AG04449 (cell line): ENCODE data around the gene HPSE2.

Experiments used
- CTCF ChIA-PET: fragments of 350-600 bp; formaldehyde crosslinking; extraction: SDS; loops from one replicate; lab custom pipeline; 2021; ENCODE audit warnings: antibody characterized with exemption; lab: Yijun Ruan, JAX
- POLR2A ChIA-PET: fragments of 400-600, 350-600 bp; formaldehyde crosslinking; extraction: SDS; loops from one replicate; lab custom pipeline; 2020; ENCODE audit warnings: antibody characterized with exemption, inconsistent platforms; lab: Yijun Ruan, JAX
- DNase-seq: peaks from one replicate; pipeline ENCODE4 v3.0.0-alpha.2; 2010; ENCODE audit warnings: low read depth, low spot score
- H3K4me3 ChIP-seq: 2 replicates; pipeline ENCODE4 v1.5.1; 2011; ENCODE audit warnings: low read depth, mild to moderate bottlenecking, control low read depth, low read length
- TF ChIP-seq, protein P1 (sequence below): IDR thresholded peaks from one replicate; pipeline ENCODE4 v1.5.1; 2011; ENCODE audit warnings: mild to moderate bottlenecking, moderate library complexity, low read length, control low read depth, inconsistent platforms; ENCODE audit not compliant: insufficient read depth; ENCODE audit errors: missing control alignments

Gene HPSE2

GRCh38 chr10:98971464-98971863 is 264.2 kb downstream of the HPSE2 start:
- POLR2A ChIA-PET: no interaction called here
- CTCF ChIA-PET: no interaction called here
- TF ChIP-seq, protein P1, sequence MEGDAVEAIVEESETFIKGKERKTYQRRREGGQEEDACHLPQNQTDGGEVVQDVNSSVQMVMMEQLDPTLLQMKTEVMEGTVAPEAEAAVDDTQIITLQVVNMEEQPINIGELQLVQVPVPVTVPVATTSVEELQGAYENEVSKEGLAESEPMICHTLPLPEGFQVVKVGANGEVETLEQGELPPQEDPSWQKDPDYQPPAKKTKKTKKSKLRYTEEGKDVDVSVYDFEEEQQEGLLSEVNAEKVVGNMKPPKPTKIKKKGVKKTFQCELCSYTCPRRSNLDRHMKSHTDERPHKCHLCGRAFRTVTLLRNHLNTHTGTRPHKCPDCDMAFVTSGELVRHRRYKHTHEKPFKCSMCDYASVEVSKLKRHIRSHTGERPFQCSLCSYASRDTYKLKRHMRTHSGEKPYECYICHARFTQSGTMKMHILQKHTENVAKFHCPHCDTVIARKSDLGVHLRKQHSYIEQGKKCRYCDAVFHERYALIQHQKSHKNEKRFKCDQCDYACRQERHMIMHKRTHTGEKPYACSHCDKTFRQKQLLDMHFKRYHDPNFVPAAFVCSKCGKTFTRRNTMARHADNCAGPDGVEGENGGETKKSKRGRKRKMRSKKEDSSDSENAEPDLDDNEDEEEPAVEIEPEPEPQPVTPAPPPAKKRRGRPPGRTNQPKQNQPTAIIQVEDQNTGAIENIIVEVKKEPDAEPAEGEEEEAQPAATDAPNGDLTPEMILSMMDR: no peak
- no peak overlapping the region for H3K4me3 ChIP-seq
- no peak for DNase-seq

- ChIA-PET POLR2A (no interaction called here), CTCF (no interaction called here)
- no peak overlapping the region for H3K4me3 ChIP-seq
- DNase-seq: no peak
- TF ChIP-seq, protein P1: no peak
Measured at GRCh38 chr10:98967601-98968000, 268.1 kb downstream of the HPSE2 start.

GRCh38 chr10:98963608-98964007 is 272.0 kb downstream of the HPSE2 start:
- TF ChIP-seq, protein P1: no peak
- CTCF ChIA-PET: no interaction called here
- POLR2A ChIA-PET: no interaction called here
- no peak for DNase-seq
- H3K4me3 ChIP-seq: no peak overlapping the region

DNA sequence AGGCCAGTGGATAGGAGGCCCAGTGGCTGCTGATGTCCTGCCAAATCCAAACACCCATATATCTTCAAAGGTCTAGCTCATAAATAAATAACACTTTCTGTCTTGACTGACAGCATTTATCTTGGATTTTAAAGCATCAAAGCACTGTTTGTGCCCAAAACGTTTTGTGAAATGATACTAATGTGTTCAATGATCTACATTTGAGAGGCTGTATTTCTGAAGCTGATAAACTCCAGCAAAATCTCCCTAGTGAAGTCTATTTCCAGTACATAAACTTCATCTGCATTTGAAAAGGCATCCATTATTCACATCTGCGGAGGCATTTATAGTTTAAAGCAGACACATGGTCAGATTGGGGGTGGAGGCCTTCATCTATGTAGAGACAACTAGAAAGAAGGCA is 276.3 kb downstream of the HPSE2 start:
- ChIA-PET POLR2A (no interaction called here), CTCF (no interaction called here)
- DNase-seq: no peak
- H3K4me3 ChIP-seq: no peak overlapping the region
- TF ChIP-seq, protein P1: no peak

DNA sequence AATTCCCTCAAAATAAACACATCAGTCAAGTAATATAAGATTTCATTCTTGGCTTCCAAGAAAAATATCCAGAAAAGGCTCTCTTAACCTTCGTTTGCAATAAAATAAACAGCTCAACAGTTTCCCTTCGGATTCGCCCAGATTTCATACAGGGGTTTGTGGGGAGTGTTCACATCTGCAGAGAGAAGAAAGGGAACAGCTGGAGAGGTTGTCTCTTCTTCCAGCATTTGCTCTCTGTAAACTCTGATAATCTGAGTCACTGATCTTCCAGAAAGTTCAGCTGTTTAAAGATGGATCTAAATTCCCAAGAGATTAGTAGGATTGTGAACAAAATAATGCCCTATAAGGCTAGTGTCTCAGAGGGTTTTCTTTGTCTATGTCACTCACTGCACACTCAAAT is 277.9 kb downstream of the HPSE2 start:
- DNase-seq: no peak
- POLR2A ChIA-PET: no interaction called here
- TF ChIP-seq, protein P1: no peak
- H3K4me3 ChIP-seq: no peak overlapping the region
- CTCF ChIA-PET: no interaction called here

DNA sequence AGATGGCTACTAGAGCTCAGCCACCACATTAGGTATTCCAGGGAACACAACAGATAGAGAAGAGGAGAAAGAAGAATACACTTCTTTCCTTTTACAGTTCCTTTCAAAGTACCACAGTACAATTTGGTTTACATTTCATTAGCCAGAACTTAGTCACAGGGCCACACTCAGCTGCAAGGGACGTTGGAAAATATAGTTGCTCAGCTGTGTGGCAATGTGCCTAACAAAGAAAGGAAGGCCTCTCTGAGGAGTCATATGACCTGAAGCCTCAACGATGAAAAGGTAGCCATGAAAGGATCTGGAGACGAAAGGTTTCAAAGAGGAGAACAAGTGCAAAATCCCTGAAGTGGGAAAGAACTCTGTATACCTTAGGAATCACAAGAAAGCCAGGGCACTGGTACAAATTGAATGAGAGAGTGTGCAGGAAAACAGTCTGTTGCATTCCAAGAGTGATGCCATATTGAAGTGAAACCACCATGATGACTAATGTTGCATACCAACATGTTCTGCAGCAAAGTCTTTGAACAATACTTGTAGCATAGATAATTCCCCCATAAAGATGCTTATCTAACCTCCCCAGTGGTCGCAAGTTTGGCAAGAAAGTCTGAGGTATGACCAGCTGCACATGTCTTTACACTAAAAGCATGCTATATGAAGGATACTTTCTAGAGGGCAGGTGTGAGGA is 278.9 kb downstream of the HPSE2 start:
- CTCF ChIA-PET: no interaction called here
- TF ChIP-seq, protein P1: no peak
- POLR2A ChIA-PET: no interaction called here
- H3K4me3 ChIP-seq: no peak overlapping the region
- peak; percentile 2 for DNase-seq
